ENCODE data around the gene SLC44A4.
A peak's percentile ranks its signal among the peaks of the same experiment; 100 is the strongest.
"Not testable (repeated sequence)": the region's sequence is repeated elsewhere in the genome, so short reads cannot be mapped to it uniquely, and the experiment has no call there.

The SLC44A4 gene

DNA sequence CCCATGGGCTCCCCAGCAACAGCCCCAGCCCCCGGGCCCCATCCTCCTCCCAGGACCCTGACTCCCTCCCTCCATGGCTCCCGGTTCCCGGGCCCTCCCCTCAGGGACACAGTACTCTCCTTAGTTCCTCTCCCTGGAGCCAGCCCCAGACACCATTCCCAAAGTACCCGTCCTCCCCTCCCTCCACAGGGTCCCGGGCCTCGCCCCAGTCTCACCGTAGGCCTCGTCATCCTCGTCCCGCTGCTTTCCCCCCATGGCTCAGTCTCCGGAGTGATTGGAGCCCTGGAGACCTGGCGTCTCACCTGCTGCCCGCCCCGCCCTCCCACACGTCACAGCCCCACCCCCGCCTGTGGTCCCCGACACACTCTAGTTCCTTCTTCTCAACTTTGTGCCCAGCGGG, at the start of gene SLC44A4:
Gene SLC44A4 (minus strand): TSS at position 272 of the 400 bp plus-strand sequence. CDS start 17 bp downstream, at position 255.
- DNase-seq (ENCODE audit: low read depth), result no peak

DNA sequence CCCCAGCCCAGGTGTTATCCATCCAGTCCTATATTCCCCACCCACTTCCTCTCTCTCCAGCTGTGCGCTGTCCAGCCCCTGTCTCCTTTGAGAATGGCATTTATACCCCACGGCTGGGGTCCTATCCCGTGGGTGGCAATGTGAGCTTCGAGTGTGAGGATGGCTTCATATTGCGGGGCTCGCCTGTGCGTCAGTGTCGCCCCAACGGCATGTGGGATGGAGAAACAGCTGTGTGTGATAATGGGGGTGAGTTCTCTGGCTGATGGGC, 49.8 kb upstream of the SLC44A4 start:
- DNase-seq (ENCODE audit: low read depth), result no peak

- no peak for DNase-seq (ENCODE audit: low read depth)
Observed at GRCh38 chr6:31927863-31928671, 49.3 kb upstream of the SLC44A4 start.

DNA sequence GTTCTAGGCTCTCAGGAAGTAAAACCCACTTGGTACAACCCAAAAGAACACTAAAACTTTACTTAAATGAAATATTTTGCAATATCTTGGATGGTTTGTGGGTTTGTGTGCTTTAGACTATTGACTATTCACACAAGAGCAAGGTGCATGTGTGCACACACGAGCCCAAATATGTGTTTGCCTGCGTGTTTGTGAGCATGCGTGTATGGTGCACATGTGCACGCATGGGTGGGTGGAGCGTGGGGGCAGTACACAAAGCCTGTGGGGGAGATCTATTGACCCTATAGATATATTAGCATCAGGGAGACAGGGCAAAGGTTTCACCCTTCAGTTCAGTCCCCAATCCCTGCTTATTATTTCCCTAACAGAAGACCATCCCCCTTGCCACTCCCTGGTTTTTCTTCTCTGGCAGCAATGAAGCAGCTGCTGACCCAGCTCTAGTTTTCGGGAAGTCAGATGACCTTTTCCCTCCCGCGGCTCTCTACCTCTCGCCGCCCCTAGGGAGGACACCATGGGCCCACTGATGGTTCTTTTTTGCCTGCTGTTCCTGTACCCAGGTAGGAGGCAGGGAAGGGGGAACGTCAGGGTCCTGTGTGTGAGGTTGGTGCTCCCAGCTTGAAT, 48.6 kb upstream of the SLC44A4 start, which contains the start of gene C2:
Gene C2 (plus strand): TSS at position 476 of the 621 bp plus-strand sequence. CDS start 36 bp downstream, at position 512.
- no peak for DNase-seq (ENCODE audit: low read depth)

DNA sequence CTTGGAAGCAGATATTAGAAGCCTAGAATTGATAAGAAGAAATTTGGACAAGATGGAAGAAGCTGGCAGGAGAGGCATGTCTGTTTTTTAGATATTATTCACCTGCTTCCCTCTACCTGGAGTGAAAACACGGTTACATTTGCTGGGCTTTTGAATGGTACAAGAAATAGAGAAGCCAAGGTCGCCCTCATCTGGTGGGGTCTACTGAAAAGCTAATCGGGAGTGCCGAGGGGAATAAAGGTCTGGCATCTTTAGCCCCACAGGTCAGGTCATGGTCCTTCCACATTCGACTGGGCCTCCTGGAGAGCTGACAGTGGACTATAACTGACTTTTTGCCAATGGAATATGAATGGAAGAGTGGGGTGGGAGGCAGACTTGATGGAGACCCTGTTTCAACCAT, 44.1 kb upstream of the SLC44A4 start:
- no peak for DNase-seq (ENCODE audit: low read depth)

DNA sequence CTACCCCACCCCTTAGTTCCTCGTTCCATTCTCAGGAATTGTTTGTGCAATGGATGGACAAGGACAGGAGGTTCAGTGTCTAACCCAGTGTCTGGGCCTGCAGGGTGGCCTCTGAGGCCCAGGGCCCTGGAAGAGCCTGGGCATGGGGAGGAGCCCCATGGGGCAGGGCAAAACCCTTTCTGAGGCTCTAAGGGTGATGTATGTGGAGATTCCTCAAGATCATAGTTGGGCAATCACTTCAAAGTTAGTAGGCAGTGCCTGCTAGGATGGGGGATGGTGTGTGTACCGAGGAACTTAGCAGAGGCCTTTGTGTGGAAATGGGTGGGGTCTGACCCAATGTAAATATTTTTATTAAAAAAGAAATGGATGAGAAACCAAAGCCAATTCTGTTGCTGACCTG, 42.0 kb upstream of the SLC44A4 start:
- no peak for DNase-seq (ENCODE audit: low read depth)

GRCh38 chr6:31919624-31920303, 41.0 kb upstream of the SLC44A4 start:
- no peak for DNase-seq (ENCODE audit: low read depth)

GRCh38 chr6:31918069-31918720, 39.4 kb upstream of the SLC44A4 start:
- no peak for DNase-seq (ENCODE audit: low read depth)

- DNase-seq (ENCODE audit: low read depth), result no peak
Observed at GRCh38 chr6:31915756-31916155, 37.0 kb upstream of the SLC44A4 start.

GRCh38 chr6:31915351-31915750, 36.6 kb upstream of the SLC44A4 start:
- no peak for DNase-seq (ENCODE audit: low read depth)

- DNase-seq (ENCODE audit: low read depth), result no peak
Observed at GRCh38 chr6:31911826-31912585, 33.2 kb upstream of the SLC44A4 start.

DNA sequence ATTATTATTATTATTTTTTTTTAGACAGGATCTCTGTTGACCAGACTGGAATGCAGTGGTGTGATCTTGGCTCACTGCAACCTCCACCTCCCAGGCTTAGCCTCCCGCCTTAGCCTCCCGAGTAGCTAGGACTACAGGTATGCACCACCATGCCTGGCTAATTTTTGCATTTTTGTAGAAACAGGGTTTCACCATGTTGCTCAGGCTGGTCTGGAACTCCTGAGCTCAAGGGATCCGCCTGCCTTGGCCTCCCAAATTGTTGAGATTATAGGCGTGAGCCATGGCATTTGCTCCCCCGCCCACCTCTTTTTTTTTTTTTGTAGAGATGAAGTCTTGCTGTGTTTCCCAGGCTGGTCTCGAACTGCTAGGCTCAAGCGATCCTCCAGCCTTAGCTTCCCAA, 30.5 kb upstream of the SLC44A4 start:
- DNase-seq (ENCODE audit: low read depth), result not testable (repeated sequence)

DNA sequence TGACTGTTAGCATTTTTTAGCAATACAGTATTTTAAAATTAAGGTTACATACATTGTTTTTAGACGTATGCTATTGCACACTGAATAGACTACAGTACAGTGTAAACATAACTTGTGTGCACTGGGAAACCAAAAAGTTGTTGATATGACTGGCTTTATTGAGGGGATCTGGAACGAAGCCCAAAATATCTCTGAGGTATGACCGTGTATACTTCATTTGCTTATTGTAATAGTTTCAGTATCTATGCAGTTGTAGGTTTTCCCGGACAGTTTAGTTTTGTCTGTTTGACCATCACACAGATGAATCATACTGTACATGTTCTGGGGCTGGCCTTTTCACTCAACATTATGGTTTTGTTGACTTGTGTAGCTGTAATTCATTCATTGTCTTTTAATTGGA, 30.0 kb upstream of the SLC44A4 start:
- DNase-seq (ENCODE audit: low read depth), result no peak

DNA sequence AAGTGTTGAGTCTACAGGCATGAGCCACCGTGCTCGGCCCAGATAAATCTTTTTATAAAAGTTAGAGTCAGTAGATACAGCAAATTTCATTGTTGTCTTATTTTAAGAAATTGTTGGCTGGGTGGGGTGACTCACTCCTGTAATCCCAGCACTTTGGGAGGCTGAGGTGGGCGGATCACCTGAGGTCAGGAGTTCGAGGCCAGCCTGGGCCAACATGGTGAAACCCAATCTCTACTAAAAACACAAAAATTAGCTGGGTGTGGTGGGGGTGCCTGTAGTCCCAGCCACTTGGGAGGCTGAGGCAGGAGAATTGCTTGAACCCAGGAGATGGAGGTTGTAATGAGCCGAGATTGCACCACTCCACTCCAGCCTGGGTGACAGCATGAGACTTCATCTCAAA, 29.5 kb upstream of the SLC44A4 start:
- DNase-seq (ENCODE audit: low read depth), result not testable (repeated sequence)

DNA sequence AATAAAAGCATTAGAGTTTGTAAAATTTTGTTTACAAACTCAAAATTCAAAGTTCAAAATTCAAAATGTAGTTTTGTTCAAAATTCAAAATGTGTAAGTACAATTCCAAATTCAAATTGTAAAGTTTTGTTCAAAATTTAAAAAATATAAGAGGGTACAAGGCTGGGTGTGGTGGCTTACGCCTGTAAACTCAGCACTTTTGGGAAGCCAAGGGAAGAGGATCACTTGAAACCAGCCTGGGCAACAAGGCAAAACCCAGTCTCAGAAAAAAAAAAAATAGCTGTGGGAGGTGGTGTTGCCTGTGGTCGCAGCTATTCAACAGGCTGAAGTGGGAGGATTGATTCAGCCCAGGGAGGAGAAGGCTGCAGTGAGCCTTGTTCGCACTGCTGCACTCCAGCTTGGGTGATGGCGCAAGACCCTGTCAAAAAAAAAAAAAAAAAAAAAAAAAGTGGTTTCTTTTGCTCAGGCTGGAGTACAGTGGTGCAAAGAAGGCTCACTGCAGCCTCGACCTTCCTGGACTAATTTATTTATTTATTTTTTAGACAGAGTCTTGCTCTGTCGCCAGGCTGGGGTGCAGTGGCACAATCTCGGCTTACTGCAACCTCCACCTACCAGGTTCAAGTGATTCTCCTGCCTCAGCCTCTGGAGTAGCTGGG, 28.5 kb upstream of the SLC44A4 start:
- no peak for DNase-seq (ENCODE audit: low read depth)

- DNase-seq (ENCODE audit: low read depth), result not testable (repeated sequence)
Observed at GRCh38 chr6:31906727-31907126, 27.9 kb upstream of the SLC44A4 start.

DNA sequence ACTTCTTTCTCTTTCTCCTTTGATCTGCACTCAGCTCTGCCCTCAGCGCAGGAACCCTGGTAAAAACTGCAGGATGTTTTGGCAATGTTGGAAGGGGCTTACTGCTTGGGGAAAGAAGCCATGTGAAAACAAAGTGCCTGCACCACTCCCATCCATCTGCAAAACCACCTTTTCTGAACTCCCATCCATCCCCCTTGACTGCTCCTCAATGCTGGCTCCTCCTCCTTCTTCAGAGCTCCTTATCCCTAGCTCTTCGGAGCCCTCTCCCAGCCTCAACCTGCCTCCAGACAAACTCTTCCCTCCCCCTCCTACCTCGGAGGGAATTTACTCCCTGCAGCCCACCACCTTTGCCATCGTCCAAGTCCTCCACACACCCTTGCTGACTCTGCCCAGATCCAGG, 27.3 kb upstream of the SLC44A4 start:
- no peak for DNase-seq (ENCODE audit: low read depth)

DNA sequence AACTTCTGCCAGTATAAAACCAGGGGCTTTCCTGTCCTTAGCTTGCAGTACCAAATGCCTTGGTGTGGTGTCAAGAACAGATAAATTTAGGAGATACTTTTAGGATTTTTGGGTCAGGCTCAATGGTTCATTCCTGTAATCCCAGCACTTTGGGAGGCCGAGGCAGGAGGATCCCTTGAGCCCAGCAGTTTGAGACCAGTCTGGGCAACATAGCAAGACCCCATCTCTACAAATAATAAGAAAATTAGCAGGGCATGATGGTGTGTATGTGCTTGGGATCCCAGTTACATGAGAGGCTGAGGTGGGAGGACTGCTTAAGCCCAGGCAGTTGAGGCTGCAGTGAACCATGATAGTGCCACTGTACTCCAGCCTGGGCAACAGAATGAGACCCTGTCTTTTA, 26.2 kb upstream of the SLC44A4 start:
- no peak for DNase-seq (ENCODE audit: low read depth)

DNA sequence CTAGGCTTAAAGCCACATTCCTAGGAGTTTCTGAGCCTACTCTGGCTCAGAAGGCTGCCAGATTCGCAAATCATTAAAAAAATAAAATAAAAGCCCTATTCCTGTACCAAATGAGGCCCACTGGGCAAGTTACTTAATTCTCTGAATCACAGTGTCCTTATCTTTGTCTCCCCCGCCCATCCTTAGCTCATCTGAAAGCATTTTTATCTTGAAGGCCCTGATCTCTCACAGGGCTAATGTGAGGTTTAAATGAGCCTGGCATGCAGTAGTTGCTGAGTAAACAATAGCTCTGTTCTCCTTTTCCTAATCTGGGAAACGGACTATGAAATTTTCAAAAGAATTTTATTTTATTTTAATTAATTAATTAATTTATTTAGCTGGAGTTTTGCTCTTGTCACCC, 25.2 kb upstream of the SLC44A4 start:
- no peak for DNase-seq (ENCODE audit: low read depth)

DNA sequence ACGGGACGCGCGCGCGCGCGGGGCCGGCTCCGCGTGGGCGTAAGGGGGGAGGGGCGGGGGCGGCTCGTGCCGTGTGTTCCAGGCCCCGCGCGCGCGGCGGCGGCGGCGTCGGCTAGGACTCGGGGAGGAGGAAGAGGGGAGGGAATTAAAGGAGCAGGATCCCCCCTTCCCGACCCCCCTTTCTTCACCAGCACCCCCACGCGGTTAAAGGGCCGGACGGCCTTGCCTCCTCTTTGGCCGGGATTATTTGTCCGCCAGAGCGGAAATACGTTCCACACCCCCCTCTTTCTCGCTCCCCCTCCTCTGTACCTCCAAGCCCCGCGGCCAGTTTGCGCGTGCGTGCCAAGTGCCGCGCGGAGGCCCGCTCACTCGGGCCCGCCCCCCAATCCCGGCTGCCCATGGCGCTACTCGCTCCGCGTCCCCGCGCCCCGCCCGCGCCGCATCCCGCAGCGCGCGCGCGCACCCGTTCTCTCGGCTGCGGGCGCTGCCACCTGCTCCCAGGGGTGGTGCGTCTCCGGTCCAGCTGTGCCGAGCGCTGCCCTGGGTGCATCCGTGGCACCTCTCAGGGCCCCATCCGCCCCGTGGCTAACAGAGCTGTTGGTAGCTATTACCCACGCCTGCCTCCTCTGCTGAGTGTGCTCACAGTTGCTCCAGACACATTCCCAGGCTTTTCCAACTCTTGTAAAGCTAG, 23.3 kb upstream of the SLC44A4 start, which contains the start of gene ZBTB12:
Gene ZBTB12 (minus strand): TSS at position 134 of the 691 bp plus-strand sequence. CDS start 781 bp downstream, outside the sequence.
- peak; percentile 81 for DNase-seq (ENCODE audit: low read depth)
